Mesenchymal stem cell (in vitro differentiated cells and primary cell): ENCODE results near the gene HS6ST2.
A peak's percentile ranks its signal among the peaks of the same experiment; 100 is the strongest.

Source experiments
- DNase-seq: peaks from one replicate; pipeline ENCODE4 v3.0.0-alpha.2; 2013
- H2AFZ ChIP-seq: one replicate; pipeline ENCODE4 v1.6.1; 2013; ENCODE audit warnings: low read depth, mild to moderate bottlenecking, control low read depth, inconsistent platforms, low read length, moderate library complexity
- H2AK5ac ChIP-seq: 2 replicates; pipeline ENCODE4 v1.6.1; 2013; ENCODE audit warnings: low read length, moderate library complexity, mild to moderate bottlenecking, inconsistent platforms; ENCODE audit not compliant: severe bottlenecking
- H2BK120ac ChIP-seq: one replicate; pipeline ENCODE4 v1.6.1; 2013; ENCODE audit warnings: low read depth, mild to moderate bottlenecking, inconsistent platforms, low read length, moderate library complexity
- H2BK12ac ChIP-seq, 2 experiments: one replicate each; pipeline ENCODE4 v1.6.1; 2013; ENCODE audit warnings: inconsistent platforms in 2 of 2, low read length in 2 of 2, mild to moderate bottlenecking in 2 of 2, moderate library complexity in 2 of 2, control low read depth in 1 of 2
- H2BK15ac ChIP-seq: one replicate; pipeline ENCODE4 v1.6.1; 2013; ENCODE audit warnings: mild to moderate bottlenecking, low read depth, inconsistent platforms; ENCODE audit not compliant: poor library complexity, severe bottlenecking
- H2BK5ac ChIP-seq: 2 replicates; pipeline ENCODE4 v1.6.1; 2013; ENCODE audit warnings: low read depth, mild to moderate bottlenecking, low read length, control low read depth, inconsistent platforms; ENCODE audit not compliant: poor library complexity, severe bottlenecking
- H3K14ac ChIP-seq, 2 experiments: one replicate each; pipeline ENCODE4 v1.6.1; 2013; ENCODE audit warnings: inconsistent platforms in 2 of 2, low read length in 2 of 2, control low read depth in 1 of 2, mild to moderate bottlenecking in 1 of 2, moderate library complexity in 1 of 2
- H3K18ac ChIP-seq, 2 experiments: one replicate each; pipeline ENCODE4 v1.6.1; 2013; ENCODE audit warnings: inconsistent platforms in 2 of 2, low read length in 2 of 2, control low read depth in 1 of 2, low read depth in 1 of 2, mild to moderate bottlenecking in 1 of 2
- H3K23ac ChIP-seq, 2 experiments: one replicate each; pipeline ENCODE4 v1.6.1; 2013; ENCODE audit warnings: inconsistent platforms in 2 of 2, low read length in 2 of 2, mild to moderate bottlenecking in 2 of 2, moderate library complexity in 2 of 2, control low read depth in 1 of 2
- H3K27ac ChIP-seq: 2 replicates; pipeline ENCODE4 v1.5.1; 2013; ENCODE audit warnings: mild to moderate bottlenecking, moderate library complexity, low read length, control low read depth, inconsistent platforms; ENCODE audit not compliant: poor library complexity, severe bottlenecking
- H3K27me3 ChIP-seq, 2 experiments: 2 replicates each; pipeline versions ENCODE4 v1.6.1 to v1.7.0; 2013; ENCODE audit warnings: low read length in 2 of 2, mild to moderate bottlenecking in 2 of 2, moderate library complexity in 2 of 2, control low read depth in 1 of 2, inconsistent platforms in 1 of 2; ENCODE audit not compliant: control insufficient read depth in 1 of 2, insufficient read depth in 1 of 2
- H3K36me3 ChIP-seq, 2 experiments: 2 replicates each; pipeline versions ENCODE4 v1.6.1 to v1.7.0; 2013; ENCODE audit warnings: low read length in 2 of 2, control low read depth in 1 of 2, inconsistent platforms in 1 of 2, low read depth in 1 of 2, mild to moderate bottlenecking in 1 of 2; ENCODE audit not compliant: insufficient read depth in 2 of 2, control insufficient read depth in 1 of 2
- H3K4ac ChIP-seq, 2 experiments: one replicate each; pipeline ENCODE4 v1.6.1; 2013; ENCODE audit warnings: inconsistent platforms in 2 of 2, low read length in 2 of 2, mild to moderate bottlenecking in 2 of 2, moderate library complexity in 2 of 2, control low read depth in 1 of 2, low read depth in 1 of 2
- H3K4me1 ChIP-seq: 2 replicates; pipeline ENCODE4 v1.6.1; 2013; ENCODE audit warnings: low read depth, low read length, control low read depth; ENCODE audit not compliant: control insufficient read depth, insufficient read depth
- H3K4me2 ChIP-seq: 2 replicates; pipeline ENCODE4 v1.6.1; 2013; ENCODE audit warnings: low read length, mild to moderate bottlenecking, inconsistent platforms; ENCODE audit not compliant: poor library complexity, severe bottlenecking
- H3K4me3 ChIP-seq, 2 experiments: 2 replicates each; pipeline versions ENCODE4 v1.5.1 to v1.7.0; 2013; ENCODE audit warnings: low read length in 2 of 2, mild to moderate bottlenecking in 2 of 2, control low read depth in 1 of 2, low read depth in 1 of 2; ENCODE audit not compliant: insufficient read depth in 1 of 2
- H3K79me1 ChIP-seq: replicated peaks from 2 replicates; pipeline ENCODE4 v1.6.1; 2013; ENCODE audit warnings: mild to moderate bottlenecking, control low read depth, low read length, inconsistent platforms; ENCODE audit not compliant: poor library complexity, severe bottlenecking
- H3K9ac ChIP-seq: 2 replicates; pipeline ENCODE4 v1.7.0; 2013; ENCODE audit warnings: mild to moderate bottlenecking, low read length, moderate library complexity
- H3K9me3 ChIP-seq: 2 replicates; pipeline ENCODE4 v1.7.0; 2013; ENCODE audit warnings: mild to moderate bottlenecking, low read length; ENCODE audit not compliant: control insufficient read depth
- H4K8ac ChIP-seq: one replicate; pipeline ENCODE4 v1.6.1; 2013; ENCODE audit warnings: inconsistent platforms, mild to moderate bottlenecking, low read length, moderate library complexity
- H4K91ac ChIP-seq: one replicate; pipeline ENCODE4 v1.6.1; 2013; ENCODE audit warnings: mild to moderate bottlenecking, low read length, inconsistent platforms
- WGBS: methylation state at CpG from one replicate; pipeline ENCODE4 v1.1.7; 2013; ENCODE audit warnings: mixed read lengths; 5-methylcytosine and 5-hydroxymethylcytosine counted together

HS6ST2 gene

DNA sequence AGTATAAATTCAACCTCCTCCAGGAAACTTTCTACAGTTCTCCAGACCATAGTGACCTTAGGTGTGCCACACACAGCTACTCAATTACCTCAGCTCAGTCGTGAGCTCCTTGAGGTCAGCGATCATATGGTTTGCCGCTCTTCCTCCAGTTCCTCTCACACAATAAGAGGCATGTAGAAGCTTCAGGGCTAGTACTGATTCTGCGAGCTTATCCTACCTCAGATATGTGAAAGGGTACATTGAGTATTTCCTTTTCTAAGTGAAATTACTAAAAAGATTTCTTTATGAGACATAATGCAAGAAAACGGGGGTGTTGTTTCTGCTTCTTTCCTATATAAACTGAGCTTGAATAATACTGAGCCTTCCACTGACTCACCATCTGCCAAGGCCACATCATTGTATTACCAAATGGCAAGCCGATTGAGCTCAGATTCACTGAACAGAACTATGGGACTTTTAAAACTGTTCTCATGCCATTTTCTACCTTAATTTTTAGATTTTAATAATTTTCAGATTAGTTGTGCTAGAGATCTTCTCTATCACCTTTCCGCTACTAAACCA, 183.1 kb downstream of the HS6ST2 start:
- H3K36me3 ChIP-seq, result no peaks in the 10 kb centered on the region
- no peak overlapping the region for H2BK15ac ChIP-seq
- H4K91ac ChIP-seq, result no peak overlapping the region
- no peak overlapping the region for H2BK12ac ChIP-seq
- no peak overlapping the region for H2AFZ ChIP-seq
- H3K14ac ChIP-seq, result no peak overlapping the region
- no peak overlapping the region for H2BK120ac ChIP-seq
- H3K27ac ChIP-seq, result no peak overlapping the region
- H3K23ac ChIP-seq, result no peak overlapping the region
- H3K79me1 ChIP-seq, result no peaks in the 10 kb centered on the region
- no peak overlapping the region for H3K4me3 ChIP-seq
- no peak overlapping the region for H3K18ac ChIP-seq
- H3K4me1 ChIP-seq, result no peaks in the 10 kb centered on the region
- H3K27me3 ChIP-seq, result peaks cover 0 to 23% of the 10 kb centered on the region in 2 experiments
- no peak overlapping the region for H3K9ac ChIP-seq
- H3K4me2 ChIP-seq, result no peak overlapping the region
- 100% methylated on average over 2 of the region's 7 CpGs for WGBS
- H2BK5ac ChIP-seq, result no peak overlapping the region
- no peaks in the 10 kb centered on the region for H3K9me3 ChIP-seq
- no peak overlapping the region for H2AK5ac ChIP-seq
- DNase-seq, result no peak
- no peak overlapping the region for H3K4ac ChIP-seq
- H4K8ac ChIP-seq, result no peak overlapping the region

DNA sequence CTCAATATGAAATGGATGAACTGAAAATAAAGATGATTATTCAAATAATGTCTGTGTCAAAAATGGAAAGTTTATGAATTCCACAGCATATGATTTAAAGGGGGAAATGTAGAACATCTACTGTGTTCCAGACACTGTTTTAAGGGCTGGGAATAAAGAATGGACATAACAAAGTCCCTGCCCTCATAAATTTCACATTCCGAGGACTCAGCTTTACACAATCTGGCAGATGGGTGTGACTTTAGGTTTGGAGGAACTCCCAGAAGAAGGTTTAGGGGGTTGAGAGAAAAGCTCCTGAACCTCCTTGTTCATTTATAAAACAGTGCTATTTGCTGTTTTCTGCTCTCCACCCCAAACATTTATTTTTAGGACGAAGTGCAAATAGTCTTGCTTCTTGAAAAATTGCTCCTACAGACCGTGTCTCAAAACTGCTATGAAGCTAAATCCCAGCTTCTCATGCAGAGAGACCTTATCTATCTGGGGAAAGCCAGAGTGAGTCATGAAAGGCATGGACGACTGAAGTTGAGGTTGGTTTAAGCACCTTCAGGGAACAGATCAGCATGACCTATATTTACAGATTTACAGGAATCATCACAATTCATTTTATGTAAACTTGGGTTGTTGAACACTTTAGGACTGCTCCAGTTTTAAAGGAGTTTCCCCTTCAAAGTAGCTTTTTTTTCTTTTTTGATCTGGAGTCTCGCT, 184.3 kb downstream of the HS6ST2 start:
- H3K4ac ChIP-seq, result no peak overlapping the region
- no peaks in the 10 kb centered on the region for H3K9me3 ChIP-seq
- no peak overlapping the region for H2AFZ ChIP-seq
- WGBS, result 83% methylated on average over 1 of the region's 5 CpGs
- H3K18ac ChIP-seq, result no peak overlapping the region
- no peak overlapping the region for H3K4me3 ChIP-seq
- no peak overlapping the region for H2BK12ac ChIP-seq
- no peaks in the 10 kb centered on the region for H3K79me1 ChIP-seq
- no peak overlapping the region for H2BK5ac ChIP-seq
- DNase-seq, result peak; percentile 23
- no peak overlapping the region for H3K23ac ChIP-seq
- H4K91ac ChIP-seq, result no peak overlapping the region
- H3K27me3 ChIP-seq, result peaks cover 0 to 19% of the 10 kb centered on the region in 2 experiments
- no peak overlapping the region for H4K8ac ChIP-seq
- H2BK120ac ChIP-seq, result no peak overlapping the region
- H3K36me3 ChIP-seq, result no peaks in the 10 kb centered on the region
- H3K4me2 ChIP-seq, result no peak overlapping the region
- no peak overlapping the region for H2BK15ac ChIP-seq
- H3K14ac ChIP-seq, result no peak overlapping the region
- H3K4me1 ChIP-seq, result no peaks in the 10 kb centered on the region
- no peak overlapping the region for H3K27ac ChIP-seq
- H2AK5ac ChIP-seq, result no peak overlapping the region
- H3K9ac ChIP-seq, result no peak overlapping the region

DNA sequence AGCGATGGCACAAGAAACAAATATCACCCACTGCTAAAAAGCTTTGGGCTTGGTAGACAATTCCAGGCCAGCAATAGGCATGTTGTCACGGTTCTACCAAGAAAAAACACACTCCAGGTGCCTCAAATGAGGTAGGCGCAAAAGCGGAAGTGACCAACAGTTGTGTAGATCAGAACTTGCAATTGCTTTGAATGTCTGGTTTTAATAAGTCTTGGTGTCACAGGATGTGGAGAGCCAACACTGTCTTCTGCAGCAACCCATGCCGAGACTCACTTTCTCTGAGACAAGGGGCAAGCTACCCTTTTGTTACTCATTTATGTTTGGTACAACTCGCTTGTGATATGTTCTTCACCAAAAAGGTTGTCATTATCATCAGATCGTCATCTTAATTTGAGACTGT, 188.8 kb downstream of the HS6ST2 start:
- 95% methylated on average over 6 of the region's 7 CpGs for WGBS
- Histone ChIP-seq H3K4me3 (no peak overlapping the region), H3K4me1 (no peaks in the 10 kb centered on the region), H3K18ac (no peak overlapping the region), H3K27ac (no peak overlapping the region), H2AK5ac (no peak overlapping the region), H3K36me3 (no peaks in the 10 kb centered on the region), H3K79me1 (no peaks in the 10 kb centered on the region), H3K4me2 (no peak overlapping the region), H3K4ac (no peak overlapping the region), H2BK12ac (no peak overlapping the region), H3K23ac (no peak overlapping the region), H3K27me3 (peaks cover 0 to 23% of the 10 kb centered on the region in 2 experiments), H3K9ac (no peak overlapping the region), H3K9me3 (no peaks in the 10 kb centered on the region), H4K91ac (no peak overlapping the region), H3K14ac (no peak overlapping the region), H4K8ac (no peak overlapping the region), H2BK120ac (no peak overlapping the region), H2AFZ (no peak overlapping the region), H2BK5ac (no peak overlapping the region), H2BK15ac (no peak overlapping the region)
- no peak for DNase-seq

DNA sequence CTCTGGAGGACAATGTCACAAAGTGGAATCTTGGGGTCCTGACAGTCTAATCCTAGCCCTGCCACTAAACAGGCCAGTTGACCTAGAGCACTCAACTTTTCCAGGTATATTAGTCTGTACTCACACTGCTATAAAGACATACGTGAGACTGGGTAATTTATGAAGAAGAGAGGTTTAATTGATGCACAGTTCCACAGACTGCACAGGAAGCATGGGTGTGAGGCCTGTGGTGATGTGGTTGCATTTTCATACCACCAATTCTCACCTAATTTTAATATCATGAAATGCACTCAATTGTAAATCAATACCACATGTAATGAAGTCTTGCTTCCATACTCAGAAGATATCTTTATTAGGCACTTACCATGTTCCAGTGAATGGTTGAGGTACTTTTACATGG, 192.0 kb downstream of the HS6ST2 start:
- Histone ChIP-seq H2BK120ac (no peak overlapping the region), H2AK5ac (no peak overlapping the region), H3K14ac (no peak overlapping the region), H3K27me3 (peaks cover 0 to 30% of the 10 kb centered on the region in 2 experiments), H3K4ac (no peak overlapping the region), H3K36me3 (no peaks in the 10 kb centered on the region), H4K8ac (no peak overlapping the region), H3K4me1 (no peaks in the 10 kb centered on the region), H2BK5ac (no peak overlapping the region), H3K4me2 (no peak overlapping the region), H3K79me1 (no peaks in the 10 kb centered on the region), H3K27ac (no peak overlapping the region), H3K9me3 (no peaks in the 10 kb centered on the region), H3K9ac (no peak overlapping the region), H2BK15ac (no peak overlapping the region), H3K4me3 (no peak overlapping the region), H2BK12ac (no peak overlapping the region), H3K23ac (no peak overlapping the region), H3K18ac (no peak overlapping the region), H2AFZ (no peak overlapping the region), H4K91ac (no peak overlapping the region)
- WGBS, result no CpG with 5 or more reads among the region's 1 CpG
- no peak for DNase-seq
